Loucy (cell line): ENCODE measurements around the gene DENND2D.
A peak's percentile ranks its signal among the peaks of the same experiment; 100 is the strongest.

ENCODE experiments used
- H2AFZ ChIP-seq: fragments of 200-600 bp; sonication (generic); 2 replicates; pipeline ENCODE4 v1.6.0; 2016; ENCODE audit warnings: antibody characterized with exemption, mild to moderate bottlenecking, low read length, moderate library complexity
- H3F3A ChIP-seq: fragments of 200-600 bp; 2 replicates; pipeline ENCODE4 v1.6.0; 2016; ENCODE audit warnings: antibody characterized with exemption, low read depth, mild to moderate bottlenecking
- H3K27me3 ChIP-seq: fragments of 200-600 bp; sonication (generic); 2 replicates; pipeline ENCODE4 v1.6.1; 2014; ENCODE audit warnings: low read length, mild to moderate bottlenecking; ENCODE audit not compliant: insufficient read depth, poor library complexity, severe bottlenecking
- H3K36me3 ChIP-seq: fragments of 200-600 bp; sonication (generic); 2 replicates; pipeline ENCODE4 v1.6.1; 2016; ENCODE audit warnings: low read length; ENCODE audit not compliant: insufficient read depth
- H3K4me1 ChIP-seq: fragments of 200-600 bp; sonication (generic); 2 replicates; pipeline ENCODE4 v1.5.1; 2014; ENCODE audit warnings: low read length, mild to moderate bottlenecking; ENCODE audit not compliant: insufficient read depth, poor library complexity, severe bottlenecking
- H3K4me2 ChIP-seq: fragments of 200-600 bp; sonication (generic); 2 replicates; pipeline ENCODE4 v1.6.0; 2014; ENCODE audit warnings: antibody characterized with exemption, low read length, low read depth, mild to moderate bottlenecking; ENCODE audit not compliant: poor library complexity, severe bottlenecking
- H3K4me3 ChIP-seq: fragments of 200-600 bp; sonication (generic); 2 replicates; pipeline ENCODE4 v1.5.1; 2014; ENCODE audit warnings: low read length, mild to moderate bottlenecking, mixed read lengths; ENCODE audit not compliant: poor library complexity, severe bottlenecking
- H3K79me2 ChIP-seq: fragments of 200-600 bp; sonication (generic); 2 replicates; pipeline ENCODE4 v1.6.1; 2014; ENCODE audit warnings: low read length; ENCODE audit not compliant: insufficient read depth
- H3K9ac ChIP-seq: fragments of 200-600 bp; sonication (generic); 2 replicates; pipeline ENCODE4 v1.6.0; 2014; ENCODE audit warnings: mild to moderate bottlenecking, low read depth, low read length, moderate library complexity; ENCODE audit not compliant: poor library complexity, severe bottlenecking
- H3K9me2 ChIP-seq: fragments of 200-600 bp; sonication (generic); replicated peaks from 2 replicates; pipeline ENCODE4 v1.6.1; 2016; ENCODE audit warnings: low read depth, low read length, mixed read lengths
- H3K9me3 ChIP-seq: fragments of 200-600 bp; sonication (generic); 2 replicates; pipeline ENCODE4 v1.6.1; 2014; ENCODE audit warnings: mild to moderate bottlenecking, antibody characterized with exemption, low read length, low read depth; ENCODE audit not compliant: insufficient read depth
- H4K20me1 ChIP-seq: fragments of 200-600 bp; sonication (generic); 2 replicates; pipeline ENCODE4 v1.6.0; 2014; ENCODE audit warnings: antibody characterized with exemption, low read length, mild to moderate bottlenecking; ENCODE audit not compliant: insufficient read depth, poor library complexity, severe bottlenecking
- EZH2phosphoT487 ChIP-seq: fragments of 200-600 bp; IDR thresholded peaks from 2 replicates; pipeline ENCODE4 v1.6.1; 2018; ENCODE audit warnings: antibody characterized with exemption, mild to moderate bottlenecking, moderate library complexity, borderline replicate concordance
- TF ChIP-seq, protein P1 (sequence below): fragments of 200-600 bp; sonication (generic); conservative IDR thresholded peaks from 2 replicates; pipeline ENCODE4 v1.5.1; 2014; ENCODE audit warnings: mild to moderate bottlenecking, antibody characterized with exemption, low read length

DENND2D gene

GRCh38 chr1:111199329-111199728 lies 1.1 kb downstream of the DENND2D start:
- H3F3A ChIP-seq = no peaks in the 10 kb centered on the region
- peak overlapping the region; percentile 48 for H3K4me3 ChIP-seq
- peak overlapping the region; percentile 75 for H3K9ac ChIP-seq
- H3K79me2 ChIP-seq = no peaks in the 10 kb centered on the region
- H3K9me3 ChIP-seq = no peaks in the 10 kb centered on the region
- peaks cover 68% of the 10 kb centered on the region for H3K4me1 ChIP-seq
- no peaks in the 10 kb centered on the region for H3K9me2 ChIP-seq
- H3K27me3 ChIP-seq = no peaks in the 10 kb centered on the region
- no peaks in the 10 kb centered on the region for H3K36me3 ChIP-seq
- H4K20me1 ChIP-seq = no peaks in the 10 kb centered on the region
- peak overlapping the region; percentile 62; the same call in 1 of the 2 replicates for H2AFZ ChIP-seq
- H3K4me2 ChIP-seq = peak overlapping the region; percentile 50
- TF ChIP-seq, protein P1, sequence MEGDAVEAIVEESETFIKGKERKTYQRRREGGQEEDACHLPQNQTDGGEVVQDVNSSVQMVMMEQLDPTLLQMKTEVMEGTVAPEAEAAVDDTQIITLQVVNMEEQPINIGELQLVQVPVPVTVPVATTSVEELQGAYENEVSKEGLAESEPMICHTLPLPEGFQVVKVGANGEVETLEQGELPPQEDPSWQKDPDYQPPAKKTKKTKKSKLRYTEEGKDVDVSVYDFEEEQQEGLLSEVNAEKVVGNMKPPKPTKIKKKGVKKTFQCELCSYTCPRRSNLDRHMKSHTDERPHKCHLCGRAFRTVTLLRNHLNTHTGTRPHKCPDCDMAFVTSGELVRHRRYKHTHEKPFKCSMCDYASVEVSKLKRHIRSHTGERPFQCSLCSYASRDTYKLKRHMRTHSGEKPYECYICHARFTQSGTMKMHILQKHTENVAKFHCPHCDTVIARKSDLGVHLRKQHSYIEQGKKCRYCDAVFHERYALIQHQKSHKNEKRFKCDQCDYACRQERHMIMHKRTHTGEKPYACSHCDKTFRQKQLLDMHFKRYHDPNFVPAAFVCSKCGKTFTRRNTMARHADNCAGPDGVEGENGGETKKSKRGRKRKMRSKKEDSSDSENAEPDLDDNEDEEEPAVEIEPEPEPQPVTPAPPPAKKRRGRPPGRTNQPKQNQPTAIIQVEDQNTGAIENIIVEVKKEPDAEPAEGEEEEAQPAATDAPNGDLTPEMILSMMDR = no peak
- no peak for TF ChIP-seq EZH2phosphoT487

DNA sequence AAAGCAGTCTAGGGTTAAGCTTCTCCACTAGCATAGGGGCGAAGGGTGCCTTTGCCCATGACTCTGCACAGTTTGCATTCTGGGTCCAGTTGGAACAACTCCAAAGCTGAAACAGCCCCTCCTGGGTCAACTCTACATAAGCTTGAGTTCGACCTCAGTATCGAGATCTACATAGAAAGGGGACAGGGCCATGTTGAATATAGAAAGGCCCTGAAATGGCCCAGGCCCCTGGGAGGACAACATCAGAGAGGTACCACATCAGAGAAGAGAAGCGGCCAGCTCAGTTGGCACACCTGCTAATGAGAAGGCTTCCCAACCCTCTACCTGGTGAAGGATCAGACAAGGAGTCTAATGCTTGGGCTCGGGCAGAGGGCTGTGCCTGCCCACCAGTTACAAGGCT lies 1.6 kb downstream of the DENND2D start:
- Histone ChIP-seq H3K9ac (peak overlapping the region; percentile 75), H3K9me2 (no peaks in the 10 kb centered on the region), H3F3A (no peaks in the 10 kb centered on the region), H3K9me3 (no peaks in the 10 kb centered on the region), H3K4me2 (peak overlapping the region; percentile 50), H3K4me3 (peak overlapping the region; percentile 48), H2AFZ (peak overlapping the region; percentile 62; the same call in 1 of the 2 replicates), H3K79me2 (no peaks in the 10 kb centered on the region), H4K20me1 (no peaks in the 10 kb centered on the region), H3K27me3 (no peaks in the 10 kb centered on the region), H3K36me3 (no peaks in the 10 kb centered on the region), H3K4me1 (peaks cover 64% of the 10 kb centered on the region)
- TF ChIP-seq EZH2phosphoT487 = no peak
- TF ChIP-seq, protein P1 = no peak

- H3K9me3 ChIP-seq = no peaks in the 10 kb centered on the region
- peaks cover 55% of the 10 kb centered on the region for H3K4me1 ChIP-seq
- TF ChIP-seq, protein P1 = peak; percentile 93
- no peak for TF ChIP-seq EZH2phosphoT487
- peak overlapping the region; percentile 75 for H3K9ac ChIP-seq
- peak overlapping the region; percentile 17; the same call in 1 of the 2 replicates for H2AFZ ChIP-seq
- no peaks in the 10 kb centered on the region for H3K79me2 ChIP-seq
- H3K4me3 ChIP-seq = no peak overlapping the region
- no peaks in the 10 kb centered on the region for H3K27me3 ChIP-seq
- H3K4me2 ChIP-seq = peak overlapping the region; percentile 50
- no peaks in the 10 kb centered on the region for H3K9me2 ChIP-seq
- no peaks in the 10 kb centered on the region for H3K36me3 ChIP-seq
- H3F3A ChIP-seq = no peaks in the 10 kb centered on the region
- H4K20me1 ChIP-seq = no peaks in the 10 kb centered on the region
Measured at GRCh38 chr1:111197598-111198284, 2.7 kb downstream of the DENND2D start.
